Hepatocyte (in vitro differentiated cells): ENCODE measurements around the gene PHACTR3.

Experiments used
- CTCF ChIP-seq: fragments of 200-600 bp; sonication (generic); IDR thresholded peaks from 2 replicates; pipeline ENCODE4 v1.5.1; 2016; ENCODE audit warnings: antibody characterized with exemption, mild to moderate bottlenecking; ENCODE audit not compliant: poor library complexity
- EZH2 ChIP-seq: fragments of 200-600 bp; sonication (generic); IDR thresholded peaks from 2 replicates; pipeline ENCODE4 v1.6.1; 2016; ENCODE audit warnings: antibody characterized with exemption, mild to moderate bottlenecking, borderline replicate concordance

GRCh38 chr20:59811681-59812171 is 207.4 kb downstream of the PHACTR3 start:
- TF ChIP-seq EZH2, result no peak
- no peak for TF ChIP-seq CTCF
